ENCODE data around the gene DNMT1.
"Not testable (repeated sequence)": the region's sequence is repeated elsewhere in the genome, so short reads cannot be mapped to it uniquely, and the experiment has no call there.

Gene DNMT1

GRCh38 chr19:10194500-10195198, at the start of gene DNMT1:
Gene DNMT1, minus strand, starts transcription at chr19:10194953. Its CDS starts 54 bp downstream, at chr19:10194899.
- peak; percentile 93 for DNase-seq (ENCODE audit: low read depth in 2 of 2)

GRCh38 chr19:10243606-10244005, 48.9 kb upstream of the DNMT1 start:
- DNase-seq (ENCODE audit: low read depth in 2 of 2): no peak

- not testable (repeated sequence) for DNase-seq (ENCODE audit: low read depth in 2 of 2)
These were observed 47.2 kb upstream of the DNMT1 start for GRCh38 chr19:10241826-10242449.

- DNase-seq (ENCODE audit: low read depth in 2 of 2): peak; percentile 77 to 78
These were observed 43.5 kb upstream of the DNMT1 start for GRCh38 chr19:10238172-10238783.

GRCh38 chr19:10237702-10238101, 42.9 kb upstream of the DNMT1 start:
- DNase-seq (ENCODE audit: low read depth in 2 of 2): no peak

GRCh38 chr19:10235409-10235808, 40.7 kb upstream of the DNMT1 start:
- not testable (repeated sequence) for DNase-seq (ENCODE audit: low read depth in 2 of 2)

GRCh38 chr19:10235003-10235402, 40.2 kb upstream of the DNMT1 start:
- DNase-seq (ENCODE audit: low read depth in 2 of 2): no peak

GRCh38 chr19:10233946-10234345, 39.2 kb upstream of the DNMT1 start:
- DNase-seq (ENCODE audit: low read depth in 2 of 2): no peak

- DNase-seq (ENCODE audit: low read depth in 2 of 2): no peak
These were observed 37.0 kb upstream of the DNMT1 start for GRCh38 chr19:10231612-10232228.

GRCh38 chr19:10230861-10231611, 36.3 kb upstream of the DNMT1 start, which contains the start of gene S1PR2:
Gene S1PR2, minus strand, starts transcription at chr19:10231331. Its CDS starts 6,426 bp downstream, at chr19:10224905.
- DNase-seq (ENCODE audit: low read depth in 2 of 2): peak; percentile 50 to 57

GRCh38 chr19:10230173-10230860, 35.6 kb upstream of the DNMT1 start:
- no peak for DNase-seq (ENCODE audit: low read depth in 2 of 2)

- DNase-seq (ENCODE audit: low read depth in 2 of 2): no peak
These were observed 34.2 kb upstream of the DNMT1 start for GRCh38 chr19:10228920-10229319.

GRCh38 chr19:10228393-10228792, 33.6 kb upstream of the DNMT1 start:
- no peak for DNase-seq (ENCODE audit: low read depth in 2 of 2)

- no peak for DNase-seq (ENCODE audit: low read depth in 2 of 2)
These were observed 32.5 kb upstream of the DNMT1 start for GRCh38 chr19:10227026-10227971.

- peak; percentile 94 for DNase-seq (ENCODE audit: low read depth in 2 of 2)
These were observed 31.7 kb upstream of the DNMT1 start for GRCh38 chr19:10226376-10227025.

GRCh38 chr19:10226021-10226375, 31.2 kb upstream of the DNMT1 start:
- DNase-seq (ENCODE audit: low read depth in 2 of 2): no peak

- DNase-seq (ENCODE audit: low read depth in 2 of 2): no peak
These were observed 29.6 kb upstream of the DNMT1 start for GRCh38 chr19:10224337-10224736.

- DNase-seq (ENCODE audit: low read depth in 2 of 2): no peak
These were observed 28.9 kb upstream of the DNMT1 start for GRCh38 chr19:10223488-10224213.

All from fibroblast of skin of left quadriceps (primary cell).